Mammary epithelial cell (primary cell): ENCODE results near the gene DTWD2.

Experiments used
- EZH2 ChIP-seq: IDR thresholded peaks from 2 replicates; pipeline ENCODE4 v1.6.1; 2012; ENCODE audit warnings: low read length, inconsistent platforms, borderline replicate concordance
- TF ChIP-seq, protein P1 (sequence below), 2 donors: IDR thresholded peaks in 1 of 2; conservative IDR thresholded peaks in 1 of 2; 2 replicates each; pipeline ENCODE4 v1.5.1; 2011 to 2012; ENCODE audit warnings: inconsistent platforms in 2 of 2, low read length in 2 of 2, mild to moderate bottlenecking in 2 of 2, control low read depth in 1 of 2, low read depth in 1 of 2; ENCODE audit not compliant: insufficient read depth in 1 of 2; ENCODE audit errors: extremely low read depth in 1 of 2

DNA sequence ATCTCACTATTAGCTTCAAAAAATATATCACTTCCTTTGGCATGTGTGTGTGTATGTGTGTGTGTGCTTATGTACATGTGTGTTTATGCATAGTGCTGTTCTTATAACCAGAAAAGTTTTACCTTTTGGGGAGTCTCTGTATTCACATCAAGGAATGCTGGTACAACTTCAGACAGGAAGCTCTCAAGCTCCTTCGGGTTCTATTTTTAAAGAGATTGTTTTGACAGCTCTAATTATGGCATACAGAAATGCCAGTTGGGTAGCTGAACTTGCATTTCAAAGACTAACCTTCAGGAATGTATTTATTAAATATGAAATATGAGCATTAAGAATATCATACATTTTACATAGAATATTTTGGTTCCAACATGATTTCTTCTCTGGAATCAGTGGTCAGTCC is 163.1 kb downstream of the DTWD2 start:
- TF ChIP-seq, protein P1, sequence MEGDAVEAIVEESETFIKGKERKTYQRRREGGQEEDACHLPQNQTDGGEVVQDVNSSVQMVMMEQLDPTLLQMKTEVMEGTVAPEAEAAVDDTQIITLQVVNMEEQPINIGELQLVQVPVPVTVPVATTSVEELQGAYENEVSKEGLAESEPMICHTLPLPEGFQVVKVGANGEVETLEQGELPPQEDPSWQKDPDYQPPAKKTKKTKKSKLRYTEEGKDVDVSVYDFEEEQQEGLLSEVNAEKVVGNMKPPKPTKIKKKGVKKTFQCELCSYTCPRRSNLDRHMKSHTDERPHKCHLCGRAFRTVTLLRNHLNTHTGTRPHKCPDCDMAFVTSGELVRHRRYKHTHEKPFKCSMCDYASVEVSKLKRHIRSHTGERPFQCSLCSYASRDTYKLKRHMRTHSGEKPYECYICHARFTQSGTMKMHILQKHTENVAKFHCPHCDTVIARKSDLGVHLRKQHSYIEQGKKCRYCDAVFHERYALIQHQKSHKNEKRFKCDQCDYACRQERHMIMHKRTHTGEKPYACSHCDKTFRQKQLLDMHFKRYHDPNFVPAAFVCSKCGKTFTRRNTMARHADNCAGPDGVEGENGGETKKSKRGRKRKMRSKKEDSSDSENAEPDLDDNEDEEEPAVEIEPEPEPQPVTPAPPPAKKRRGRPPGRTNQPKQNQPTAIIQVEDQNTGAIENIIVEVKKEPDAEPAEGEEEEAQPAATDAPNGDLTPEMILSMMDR (conservative IDR thresholded peaks at IDR 0.05 in 1 of 2, IDR thresholded peaks at IDR 0.05 in 1 of 2; ENCODE audit: extremely low read depth in 1 of 2, insufficient read depth in 1 of 2, low read depth in 1 of 2, low read length in 2 of 2) = no peak
- TF ChIP-seq EZH2 = no peak
